Measurements from ENCODE around the gene GLRX3. TPM values are rescaled to one million over a fixed set of nuclear protein-coding genes. Genes with fewer than 3 reads are reported as not detected.
"Not testable (repeated sequence)": the region's sequence is repeated elsewhere in the genome, so short reads cannot be mapped to it uniquely, and the experiment has no call there.

GLRX3 gene
- 147 TPM for polyA plus RNA-seq (2012; ENCODE audit: insufficient read depth, insufficient read length)

GRCh38 chr10:130136226-130137089 is at the start of gene GLRX3:
Gene GLRX3 (plus strand): TSS chr10:130136391. CDS start chr10:130136421, 30 bp downstream.
- peak; percentile 60 for DNase-seq (ENCODE audit: low read depth, low spot score)
- H3K4me3 ChIP-seq (ENCODE audit: low read length) = peak within 1 kb of the TSS; percentile 77

GRCh38 chr10:130090565-130090964 is 45.6 kb upstream of the GLRX3 start:
- DNase-seq (ENCODE audit: low read depth, low spot score); H3K4me3 ChIP-seq (ENCODE audit: low read length): not testable (repeated sequence)

GRCh38 chr10:130099344-130099743 is 36.8 kb upstream of the GLRX3 start:
- no peak for DNase-seq (ENCODE audit: low read depth, low spot score)
- H3K4me3 ChIP-seq (ENCODE audit: low read length) = no peak overlapping the region

- no peak overlapping the region for H3K4me3 ChIP-seq (ENCODE audit: low read length)
- DNase-seq (ENCODE audit: low read depth, low spot score) = no peak
Measured at GRCh38 chr10:130105724-130106123, 30.5 kb upstream of the GLRX3 start.

GRCh38 chr10:130108146-130108545 is 28.0 kb upstream of the GLRX3 start:
- not testable (repeated sequence) for DNase-seq (ENCODE audit: low read depth, low spot score); H3K4me3 ChIP-seq (ENCODE audit: low read length)

- peak overlapping the region; percentile 97 for H3K4me3 ChIP-seq (ENCODE audit: low read length)
- no peak for DNase-seq (ENCODE audit: low read depth, low spot score)
Measured at GRCh38 chr10:130108934-130109604, 27.1 kb upstream of the GLRX3 start.

GRCh38 chr10:130109796-130110245 is 26.4 kb upstream of the GLRX3 start:
- DNase-seq (ENCODE audit: low read depth, low spot score) = peak; percentile 89
- peak overlapping the region; percentile 97 for H3K4me3 ChIP-seq (ENCODE audit: low read length)

GRCh38 chr10:130110246-130111112 is 25.7 kb upstream of the GLRX3 start, which contains the start of gene C10orf143:
Gene C10orf143 (minus strand): TSS chr10:130110830. CDS start chr10:130110772, 58 bp downstream.
- DNase-seq (ENCODE audit: low read depth, low spot score) = peak; percentile 92
- H3K4me3 ChIP-seq (ENCODE audit: low read length) = peak within 1 kb of the TSS; percentile 97

GRCh38 chr10:130111113-130111851 is 24.9 kb upstream of the GLRX3 start:
- H3K4me3 ChIP-seq (ENCODE audit: low read length) = peak overlapping the region; percentile 97
- DNase-seq (ENCODE audit: low read depth, low spot score) = peak; percentile 98

- peak overlapping the region; percentile 97 for H3K4me3 ChIP-seq (ENCODE audit: low read length)
- DNase-seq (ENCODE audit: low read depth, low spot score) = peak; percentile 30
Measured at GRCh38 chr10:130111852-130112180, 24.4 kb upstream of the GLRX3 start.

GRCh38 chr10:130112821-130113220 is 23.4 kb upstream of the GLRX3 start:
- no peak for DNase-seq (ENCODE audit: low read depth, low spot score)
- no peak overlapping the region for H3K4me3 ChIP-seq (ENCODE audit: low read length)

- not testable (repeated sequence) for DNase-seq (ENCODE audit: low read depth, low spot score)
Measured at GRCh38 chr10:130116942-130117341, 19.2 kb upstream of the GLRX3 start.

GRCh38 chr10:130117535-130117934 is 18.7 kb upstream of the GLRX3 start:
- not testable (repeated sequence) for H3K4me3 ChIP-seq (ENCODE audit: low read length); DNase-seq (ENCODE audit: low read depth, low spot score)

More at GRCh38 chr10:130116942-130117341, 19.2 kb upstream of the GLRX3 start:
- H3K4me3 ChIP-seq (ENCODE audit: low read length) = not testable (repeated sequence)

- no peak overlapping the region for H3K4me3 ChIP-seq (ENCODE audit: low read length)
- DNase-seq (ENCODE audit: low read depth, low spot score) = no peak
Measured at GRCh38 chr10:130121486-130122079, 14.6 kb upstream of the GLRX3 start.

GRCh38 chr10:130127364-130128061 is 8.7 kb upstream of the GLRX3 start:
- H3K4me3 ChIP-seq (ENCODE audit: low read length) = no peak overlapping the region
- peak; percentile 78 for DNase-seq (ENCODE audit: low read depth, low spot score)

GRCh38 chr10:130128062-130128781 is 8.0 kb upstream of the GLRX3 start:
- H3K4me3 ChIP-seq (ENCODE audit: low read length) = no peak overlapping the region
- DNase-seq (ENCODE audit: low read depth, low spot score) = no peak

- no peak for DNase-seq (ENCODE audit: low read depth, low spot score)
- no peak overlapping the region for H3K4me3 ChIP-seq (ENCODE audit: low read length)
Measured at GRCh38 chr10:130128922-130129321, 7.3 kb upstream of the GLRX3 start.

Measured in Jurkat, Clone E6-1 (cell line).